K562 (cell line): Measurements from ENCODE around the gene SERTAD3. TPM values are rescaled to one million over a fixed set of nuclear protein-coding genes. Genes with fewer than 3 reads are reported as not detected.
A peak's percentile ranks its signal among the peaks of the same experiment; 100 is the strongest.

ENCODE experiments used
- ATAC-seq: fragments of 200-7000 bp; cut with Tn5 transposase; 3 replicates; pipeline ENCODE4 v1.9.1; 2020; ENCODE audit warnings: moderate library complexity
- BruUV-seq: library from RNA; stranded (reverse); fragments of 400-500 nt; replicated peaks from 2 replicates; lab custom pipeline; 2021; lab: Mats Ljungman, UMichigan
- CTCF ChIA-PET: fragments of 300-600 bp; formaldehyde crosslinking; extraction: SDS; loops from one replicate; lab custom pipeline; 2021; ENCODE audit warnings: low intra/inter-chr PET ratio; lab: Yijun Ruan, JAX
- POLR2A ChIA-PET: fragments of 300-600, 350-650 bp; sonication (Branson Sonifier 250); formaldehyde crosslinking; extraction: SDS; loops from one replicate; lab custom pipeline; 2021; ENCODE audit warnings: antibody characterized with exemption, inconsistent platforms; lab: Yijun Ruan, JAX
- DNase-seq, 4 experiments: peaks; one replicate each; pipeline versions ENCODE4 v3.0.0 to v3.0.0-alpha.2; 2011 to 2018; ENCODE audit warnings: low spot score in 3 of 4, mixed read lengths in 3 of 4; ENCODE audit errors: extremely low read depth in 1 of 4
- FAIRE-seq: peaks from 2 replicates; lab custom pipeline; 2011; peaks lifted over from hg19 to GRCh38; lab: Jason Lieb, UNC
- H2AFZ ChIP-seq: 2 replicates; pipeline ENCODE4 v1.6.0; 2011; ENCODE audit warnings: low read depth, low read length, control low read depth, inconsistent platforms
- H3K27ac ChIP-seq: fragments of 200-600 bp; 3 replicates; pipeline ENCODE4 v1.8.0; 2011; ENCODE audit warnings: low read depth, mild to moderate bottlenecking, control low read depth, inconsistent platforms, low read length, moderate library complexity, mixed read lengths; ENCODE audit errors: extremely low read depth
- H3K27me3 ChIP-seq, 2 experiments: fragments of 300-600 bp in 1 of 2; 2 replicates in 1 of 2; 3 replicates in 1 of 2; pipeline versions ENCODE4 v1.6.0 to v1.8.0; 2011; ENCODE audit warnings: inconsistent platforms in 2 of 2, low read length in 2 of 2, mild to moderate bottlenecking in 1 of 2, mixed read lengths in 1 of 2, moderate library complexity in 1 of 2; ENCODE audit not compliant: control insufficient read depth in 2 of 2, insufficient read depth in 2 of 2
- H3K36me3 ChIP-seq: fragments of 300-600 bp; 3 replicates; pipeline ENCODE4 v1.8.0; 2011; ENCODE audit warnings: mild to moderate bottlenecking, low read length, inconsistent platforms; ENCODE audit not compliant: control insufficient read depth, insufficient read depth
- H3K4me1 ChIP-seq, 2 experiments: fragments of 200-600 bp in 1 of 2; replicated peaks in 1 of 2; 2 replicates in 1 of 2; 3 replicates in 1 of 2; pipeline versions ENCODE4 v1.5.1 to v1.8.0; 2011; ENCODE audit warnings: inconsistent platforms in 2 of 2, low read length in 2 of 2, mild to moderate bottlenecking in 1 of 2, mixed read lengths in 1 of 2, moderate library complexity in 1 of 2; ENCODE audit not compliant: control insufficient read depth in 2 of 2, insufficient read depth in 2 of 2
- H3K4me2 ChIP-seq: 2 replicates; pipeline ENCODE4 v1.6.1; 2011; ENCODE audit warnings: low read length, control low read depth, inconsistent platforms, mixed read lengths; ENCODE audit not compliant: insufficient read depth
- H3K4me3 ChIP-seq: fragments of 200-600 bp; sonication (generic), shearing (Covaris generic); 2 replicates; pipeline ENCODE4 v1.5.1; 2016; ENCODE audit warnings: control low read depth, inconsistent platforms
- H3K79me2 ChIP-seq: fragments of 200-600 bp; 3 replicates; pipeline ENCODE4 v1.8.0; 2011; ENCODE audit warnings: low read length, inconsistent platforms; ENCODE audit not compliant: control insufficient read depth, insufficient read depth
- H3K9ac ChIP-seq, 2 experiments: 2 replicates each; pipeline versions ENCODE4 v1.6.0 to v1.6.1; 2011; ENCODE audit warnings: low read depth in 2 of 2, low read length in 2 of 2, control low read depth in 1 of 2, inconsistent platforms in 1 of 2, mild to moderate bottlenecking in 1 of 2, mixed read lengths in 1 of 2; ENCODE audit not compliant: insufficient read depth in 1 of 2
- H3K9me1 ChIP-seq: one replicate; pipeline ENCODE4 v1.6.0; 2011; ENCODE audit warnings: inconsistent platforms, mild to moderate bottlenecking, low read length, moderate library complexity; ENCODE audit not compliant: control insufficient read depth, insufficient read depth
- H3K9me3 ChIP-seq: replicated peaks from 2 replicates; pipeline ENCODE4 v1.5.1; 2011; ENCODE audit warnings: low read depth, low read length, inconsistent platforms; ENCODE audit not compliant: control insufficient read depth, insufficient read depth
- H4K20me1 ChIP-seq: replicated peaks from 2 replicates; pipeline ENCODE4 v1.6.1; 2011; ENCODE audit warnings: low read length, inconsistent platforms, mixed read lengths; ENCODE audit not compliant: control insufficient read depth, insufficient read depth
- DPF2 ChIP-seq: fragments of 450-650 bp; IDR thresholded peaks from 2 replicates; pipeline ENCODE4 v1.6.1; 2016
- EP300 ChIP-seq: IDR thresholded peaks from 2 replicates; pipeline ENCODE4 v1.6.1; 2012; ENCODE audit warnings: low read length, improper control_type of control experiment
- JUND ChIP-seq, 2 experiments: IDR thresholded peaks; 2 replicates in 1 of 2; 3 replicates in 1 of 2; pipeline ENCODE4 v1.6.1; 2011; ENCODE audit warnings: borderline replicate concordance in 2 of 2, low read depth in 2 of 2, low read length in 2 of 2, improper control_type of control experiment in 1 of 2, missing biosample characterization in 1 of 2, missing genetic modification characterization in 1 of 2, missing genetic modification reagents in 1 of 2
- MAFK ChIP-seq: IDR thresholded peaks from 2 replicates; pipeline ENCODE4 v1.6.1; 2011; ENCODE audit warnings: low read length, improper control_type of control experiment
- NFATC3 ChIP-seq: fragments of 450-650 bp; IDR thresholded peaks from 2 replicates; pipeline ENCODE4 v1.6.1; 2017; ENCODE audit warnings: mild to moderate bottlenecking
- PKNOX1 ChIP-seq: fragments of 450-650 bp; IDR thresholded peaks from 2 replicates; pipeline ENCODE4 v1.6.1; 2016
- RBM15 ChIP-seq: fragments of 200-400 bp; formaldehyde crosslinking; IDR thresholded peaks from 2 replicates; pipeline ENCODE4 v1.6.1; 2018; ENCODE audit warnings: mild to moderate bottlenecking, low read length, moderate library complexity; ENCODE audit not compliant: insufficient read depth
- SRSF3 ChIP-seq: fragments of 200-400 bp; formaldehyde crosslinking; IDR thresholded peaks from 2 replicates; pipeline ENCODE4 v1.6.1; 2016; ENCODE audit warnings: mild to moderate bottlenecking, low read length, moderate library complexity; ENCODE audit not compliant: insufficient read depth
- ZNF143 ChIP-seq: sonication (generic); formaldehyde crosslinking; IDR thresholded peaks from 2 replicates; pipeline ENCODE4 v1.9.0; 2022; ENCODE audit warnings: mild to moderate bottlenecking, missing genetic modification reagents
- ZNF407 ChIP-seq: fragments of 450-650 bp; IDR thresholded peaks from 2 replicates; pipeline ENCODE4 v1.6.1; 2016; ENCODE audit warnings: low read depth
- ZNF696 ChIP-seq: fragments of 250-450 bp; sonication (Bioruptor Pico); conservative IDR thresholded peaks from 2 replicates; pipeline ENCODE4 v1.4.0; 2020; ENCODE audit warnings: mild to moderate bottlenecking, moderate library complexity
- WGBS: fragments of 100-300 bp; shearing (Covaris generic); methylation state at CpG from one replicate; pipeline ENCODE4 v1.1.6; 2016; ENCODE audit warnings: low coverage, mixed read lengths; ENCODE audit not compliant: insufficient coverage; ENCODE audit errors: missing lambda C conversion rate; 5-methylcytosine and 5-hydroxymethylcytosine counted together
- in situ Hi-C: fragments of 300-500 bp; cut with MboI; formaldehyde crosslinking; loops from 4 replicates; pipeline ENCODE4 v1.15.0; 2018; ENCODE audit warnings: inconsistent platforms, mixed read lengths
- intact Hi-C: fragments of 100-400 bp; cut with micrococcal nuclease; formaldehyde crosslinking; loops from 2 replicates; pipeline ENCODE4 v1.14.2; 2022
- polyA plus RNA-seq, 8 experiments: library from polyadenylated mRNA; depleted of rRNA in 4 of 8; stranded (reverse) in 5 of 8; unstranded in 3 of 8; fragments of >200 nt; fragmentation: Nextera tagmentation in 2 of 8; fragmentation: Illumina TruSeq in 1 of 8; extraction: Ambion mirVana in 2 of 8; extraction: Trizol in 1 of 8; gene quantifications; 2 replicates each; pipeline versions ENCODE4 v1.2.1 to v1.2.3, GENCODE V29; 2011 to 2014; ENCODE audit warnings: inconsistent platforms in 1 of 8, missing spikeins in 1 of 8
- total RNA-seq, 7 experiments: library from RNA; depleted of rRNA in 6 of 7; stranded (reverse); fragments of >200 nt in 6 of 7; fragmentation: Illumina TruSeq in 2 of 7; extraction: Trizol in 2 of 7; gene quantifications; 2 replicates each; pipeline versions ENCODE4 v1.2.1 to v1.2.3, GENCODE V29; 2011 to 2021; ENCODE audit warnings: low replicate concordance in 1 of 7

SERTAD3 gene
- total and polyA plus RNA-seq, 9 of the 15 experiments (the other 6 are each of a cell fraction or from before 2014, with no cell fraction given), result 5.4 to 28.9 (median 17.5) TPM

GRCh38 chr19:40472516-40472915 is 28.4 kb upstream of the SERTAD3 start:
- in situ Hi-C loops, result no loop called here
- Histone ChIP-seq H3K9me1 (no peaks in the 10 kb centered on the region), H3K9me3 (no peaks in the 10 kb centered on the region; the same call in 1 of the 2 replicates), H3K36me3 (no peaks in the 10 kb centered on the region), H3K4me2 (no peak overlapping the region), H4K20me1 (no peaks in the 10 kb centered on the region), H2AFZ (no peak overlapping the region), H3K27me3 (no peaks in the 10 kb centered on the region), H3K27ac (no peak overlapping the region; the same call in 2 of the 3 replicates), H3K9ac (0 out of 4 replicates have a peak overlapping the region, but pooled peaks of 1 of the 2 experiments have one; percentile 28), H3K4me3 (no peak overlapping the region), H3K4me1 (peaks cover 6 to 15% of the 10 kb centered on the region in 2 experiments; a peak in 4 of 5 replicates), H3K79me2 (no peaks in the 10 kb centered on the region)
- WGBS, result 92% methylated on average over 7 of the region's 13 CpGs
- BruUV-seq, result no TSS peak
- DNase-seq (no peak), FAIRE-seq (no peak), ATAC-seq (no peak)
- POLR2A ChIA-PET, result no interaction called here
- TF ChIP-seq MAFK, result no peak
- no peak for TF ChIP-seq ZNF696 (CRISPR knock-in tag)
- no peak for TF ChIP-seq DPF2
- no peak for TF ChIP-seq JUND (IDR thresholded peaks at IDR 0.05; ENCODE audit: borderline replicate concordance, low read depth, low read length)
- TF ChIP-seq JUND (tag; IDR thresholded peaks at IDR 0.05; ENCODE audit: borderline replicate concordance, low read depth, low read length), result no peak
- TF ChIP-seq ZNF407, result no peak
- TF ChIP-seq SRSF3, result no peak
- no peak for TF ChIP-seq NFATC3
- TF ChIP-seq EP300, result no peak
- TF ChIP-seq ZNF143 (CRISPR knock-in tag), result no peak
- TF ChIP-seq PKNOX1, result no peak
- TF ChIP-seq RBM15, result no peak
- intact Hi-C loops, result no loop called here
- CTCF ChIA-PET, result no interaction called here
